Stimulated activated CD4-positive, alpha-beta T cell treated with anti-CD3 and anti-CD28 coated beads, TNF-alpha, amount 100 ng/mL, for 48 hours (primary cell): ENCODE measurements around the gene TMEM234.

ENCODE experiments used
- DNase-seq, 3 donors: peaks; one replicate each; pipeline ENCODE4 v3.0.0-alpha.2; 2020; ENCODE audit warnings: low read depth in 3 of 3

Gene TMEM234

DNA sequence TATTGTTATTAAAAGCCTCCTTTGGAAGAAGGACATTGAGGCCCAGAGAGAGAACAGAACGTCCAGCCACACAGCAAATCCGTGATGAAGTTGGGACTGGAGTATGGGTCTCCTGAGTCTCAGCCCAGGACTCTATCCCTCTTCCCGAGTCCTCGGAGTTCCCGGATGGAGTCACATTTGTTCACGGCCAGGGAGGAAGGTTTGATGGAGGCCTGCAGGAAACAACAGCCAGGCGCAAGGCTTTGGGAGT is 43.0 kb downstream of the TMEM234 start:
- DNase-seq: no peak

DNA sequence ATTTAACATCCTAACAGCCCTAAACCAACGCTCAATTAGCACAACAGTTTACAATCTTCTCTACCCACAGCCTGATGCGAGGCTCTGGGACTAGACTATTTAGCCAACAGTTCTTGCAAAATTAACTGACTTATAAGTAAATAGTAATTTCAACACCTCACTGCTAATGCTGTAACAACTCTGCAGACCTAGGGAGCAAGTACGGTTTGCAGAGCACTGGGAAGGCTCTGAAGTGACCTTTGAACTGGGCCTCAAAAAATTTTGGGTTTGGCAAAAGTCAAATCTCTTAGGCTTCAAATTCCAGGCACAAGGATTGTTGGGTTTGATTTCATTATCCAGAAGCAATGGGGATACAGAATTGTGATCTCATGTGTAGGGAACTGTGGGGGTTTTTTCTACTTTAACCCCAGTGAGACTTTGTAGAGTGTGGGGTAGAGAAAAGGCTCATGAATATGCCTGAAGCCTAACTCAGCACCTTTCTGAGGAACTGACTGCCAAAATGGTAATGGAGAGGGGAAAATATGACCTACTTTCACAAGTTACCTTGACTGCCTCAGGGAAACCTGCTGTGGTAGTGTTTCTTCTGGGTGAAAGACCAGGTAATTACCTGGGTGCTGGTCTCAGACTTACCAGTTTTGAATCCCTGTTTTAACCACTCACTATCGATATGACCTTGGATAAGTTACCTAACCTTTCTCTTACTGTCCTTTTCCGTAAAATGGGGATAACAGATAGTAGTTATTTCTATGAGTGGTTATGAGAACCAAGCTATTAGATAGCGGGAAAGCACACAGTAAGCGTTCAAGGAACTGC is 43.6 kb downstream of the TMEM234 start:
- no peak for DNase-seq

DNA sequence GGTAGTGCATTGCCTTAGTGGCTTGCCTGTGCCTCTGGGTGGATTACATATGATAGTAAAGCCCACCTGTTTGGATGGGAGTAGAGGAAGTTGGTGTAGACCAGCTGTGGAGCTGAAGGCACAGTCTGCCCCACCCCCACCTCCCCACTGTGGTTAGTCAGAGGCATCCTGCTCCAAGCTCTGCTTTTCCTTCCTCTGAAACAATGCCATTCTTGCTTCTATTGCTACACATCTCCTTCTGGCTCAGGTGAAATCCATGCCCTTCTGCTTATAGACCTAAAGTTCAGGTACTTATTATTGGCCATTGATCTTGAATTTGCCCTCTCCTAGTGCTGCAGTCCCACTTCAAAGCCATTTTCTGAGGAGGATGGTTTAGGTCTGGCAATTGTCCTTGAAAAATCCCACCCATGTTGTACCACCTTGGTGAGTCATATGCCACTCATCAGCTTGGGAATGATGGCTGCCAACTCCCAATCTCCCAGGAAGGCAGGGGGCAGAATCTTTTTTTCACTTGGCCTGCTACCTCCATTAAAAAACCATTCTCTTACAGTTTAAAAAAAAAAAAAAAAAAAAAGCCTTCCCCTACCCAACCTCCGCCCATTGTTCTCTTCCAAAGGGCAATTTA is 49.4 kb downstream of the TMEM234 start:
- DNase-seq: no peak

DNA sequence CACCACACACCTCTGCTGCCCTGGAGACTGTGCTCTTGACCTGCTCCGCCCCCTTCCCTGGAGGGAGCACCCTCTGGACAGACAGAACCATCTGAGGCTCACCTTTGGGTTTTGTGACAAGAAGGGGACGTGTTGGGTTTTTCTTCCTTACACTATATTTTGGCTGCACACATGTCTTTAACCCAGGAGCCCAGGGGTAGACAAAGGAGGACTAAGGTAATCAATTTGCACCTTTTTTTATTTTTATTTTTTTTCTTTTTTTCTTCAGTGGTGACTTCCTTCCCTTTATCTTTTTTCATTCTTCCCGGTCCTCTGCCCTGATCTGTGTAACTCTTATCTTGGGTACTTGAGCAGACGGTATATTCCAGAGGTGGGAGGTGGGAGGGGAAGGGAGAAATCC is 51.2 kb downstream of the TMEM234 start:
- no peak for DNase-seq
